ENCODE results near the gene TTC21A. TPM values are rescaled to one million over a fixed set of nuclear protein-coding genes. Genes with fewer than 3 reads are reported as not detected.

Gene TTC21A
- total and polyA plus RNA-seq, 2 of the 13 experiments (the other 11 are each of a cell fraction or from before 2014, with no cell fraction given): 0.31 to 1.5 TPM

DNA sequence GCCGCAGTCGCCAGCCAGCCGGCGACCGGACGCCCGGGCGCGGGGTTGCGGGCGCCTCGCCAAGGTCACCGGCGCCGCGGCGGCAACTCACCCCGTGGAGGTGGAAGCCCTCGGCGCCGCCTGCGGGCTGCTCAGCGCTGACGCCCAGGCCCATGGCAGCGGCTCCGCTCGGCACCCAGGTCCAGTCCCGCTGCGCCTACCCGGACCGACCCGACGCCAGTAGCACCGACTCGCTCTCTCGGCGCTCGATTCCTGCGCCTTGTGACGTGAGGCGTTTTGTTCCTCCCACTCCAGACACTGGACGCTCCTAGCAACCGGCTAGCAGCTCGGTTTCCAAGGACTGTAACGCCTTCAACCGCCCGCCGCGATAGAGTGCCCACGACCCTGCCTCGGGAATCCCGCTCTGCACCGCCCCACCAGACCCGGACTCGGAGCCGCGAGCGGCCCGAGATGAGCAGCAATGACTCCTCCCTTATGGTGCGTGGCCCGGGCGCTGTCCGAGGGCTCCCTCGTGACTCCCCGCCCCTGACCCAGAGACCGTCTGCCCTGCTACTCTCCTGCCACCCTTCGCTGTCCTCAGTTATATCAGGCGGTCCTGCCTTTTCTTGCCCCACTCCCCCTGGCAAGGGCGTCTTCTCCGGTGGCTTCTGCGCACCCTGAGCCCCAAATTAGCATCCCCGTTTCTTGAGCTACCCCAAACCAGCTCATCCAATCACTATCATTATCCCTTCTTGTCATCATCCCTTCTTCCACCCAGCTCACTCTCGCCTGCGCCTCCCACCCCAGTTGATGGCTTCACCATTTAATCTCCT lies at the start of gene TTC21A, which contains the start of gene GORASP1 (continued):
- TF ChIP-seq SMARCE1 (IDR thresholded peaks at IDR 0.05; ENCODE audit: borderline replicate concordance): no peak
- peak; percentile 77 for TF ChIP-seq THAP11 (CRISPR knock-in tag; IDR thresholded peaks at IDR 0.05)
- TF ChIP-seq, protein P1, sequence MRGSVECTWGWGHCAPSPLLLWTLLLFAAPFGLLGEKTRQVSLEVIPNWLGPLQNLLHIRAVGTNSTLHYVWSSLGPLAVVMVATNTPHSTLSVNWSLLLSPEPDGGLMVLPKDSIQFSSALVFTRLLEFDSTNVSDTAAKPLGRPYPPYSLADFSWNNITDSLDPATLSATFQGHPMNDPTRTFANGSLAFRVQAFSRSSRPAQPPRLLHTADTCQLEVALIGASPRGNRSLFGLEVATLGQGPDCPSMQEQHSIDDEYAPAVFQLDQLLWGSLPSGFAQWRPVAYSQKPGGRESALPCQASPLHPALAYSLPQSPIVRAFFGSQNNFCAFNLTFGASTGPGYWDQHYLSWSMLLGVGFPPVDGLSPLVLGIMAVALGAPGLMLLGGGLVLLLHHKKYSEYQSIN (CRISPR knock-in tag; IDR thresholded peaks at IDR 0.05; ENCODE audit: borderline replicate concordance): no peak
- TF ChIP-seq, protein P2, sequence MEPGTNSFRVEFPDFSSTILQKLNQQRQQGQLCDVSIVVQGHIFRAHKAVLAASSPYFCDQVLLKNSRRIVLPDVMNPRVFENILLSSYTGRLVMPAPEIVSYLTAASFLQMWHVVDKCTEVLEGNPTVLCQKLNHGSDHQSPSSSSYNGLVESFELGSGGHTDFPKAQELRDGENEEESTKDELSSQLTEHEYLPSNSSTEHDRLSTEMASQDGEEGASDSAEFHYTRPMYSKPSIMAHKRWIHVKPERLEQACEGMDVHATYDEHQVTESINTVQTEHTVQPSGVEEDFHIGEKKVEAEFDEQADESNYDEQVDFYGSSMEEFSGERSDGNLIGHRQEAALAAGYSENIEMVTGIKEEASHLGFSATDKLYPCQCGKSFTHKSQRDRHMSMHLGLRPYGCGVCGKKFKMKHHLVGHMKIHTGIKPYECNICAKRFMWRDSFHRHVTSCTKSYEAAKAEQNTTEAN (CRISPR knock-in tag; conservative IDR thresholded peaks at IDR 0.05): no peak
- TF ChIP-seq ERF (CRISPR knock-in tag; IDR thresholded peaks at IDR 0.05): peak; percentile 44; the same call in 1 of the 2 replicates
- TF ChIP-seq SMC3 (IDR thresholded peaks at IDR 0.05; ENCODE audit: low read length): no peak
- no peak for TF ChIP-seq SYNCRIP (IDR thresholded peaks at IDR 0.05; ENCODE audit: insufficient read depth, low read depth, low read length)
- no peak for TF ChIP-seq SIX4 (CRISPR knock-in tag; IDR thresholded peaks at IDR 0.05)
- TF ChIP-seq, protein P3, sequence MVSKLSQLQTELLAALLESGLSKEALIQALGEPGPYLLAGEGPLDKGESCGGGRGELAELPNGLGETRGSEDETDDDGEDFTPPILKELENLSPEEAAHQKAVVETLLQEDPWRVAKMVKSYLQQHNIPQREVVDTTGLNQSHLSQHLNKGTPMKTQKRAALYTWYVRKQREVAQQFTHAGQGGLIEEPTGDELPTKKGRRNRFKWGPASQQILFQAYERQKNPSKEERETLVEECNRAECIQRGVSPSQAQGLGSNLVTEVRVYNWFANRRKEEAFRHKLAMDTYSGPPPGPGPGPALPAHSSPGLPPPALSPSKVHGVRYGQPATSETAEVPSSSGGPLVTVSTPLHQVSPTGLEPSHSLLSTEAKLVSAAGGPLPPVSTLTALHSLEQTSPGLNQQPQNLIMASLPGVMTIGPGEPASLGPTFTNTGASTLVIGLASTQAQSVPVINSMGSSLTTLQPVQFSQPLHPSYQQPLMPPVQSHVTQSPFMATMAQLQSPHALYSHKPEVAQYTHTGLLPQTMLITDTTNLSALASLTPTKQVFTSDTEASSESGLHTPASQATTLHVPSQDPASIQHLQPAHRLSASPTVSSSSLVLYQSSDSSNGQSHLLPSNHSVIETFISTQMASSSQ (IDR thresholded peaks at IDR 0.05; ENCODE audit: low read depth): no peak
- TF ChIP-seq, protein P3 (CRISPR knock-in tag; IDR thresholded peaks at IDR 0.05; ENCODE audit: borderline replicate concordance): 0 out of 2 replicates have a peak, but pooled peaks have one; percentile 19
- TF ChIP-seq, protein P4, sequence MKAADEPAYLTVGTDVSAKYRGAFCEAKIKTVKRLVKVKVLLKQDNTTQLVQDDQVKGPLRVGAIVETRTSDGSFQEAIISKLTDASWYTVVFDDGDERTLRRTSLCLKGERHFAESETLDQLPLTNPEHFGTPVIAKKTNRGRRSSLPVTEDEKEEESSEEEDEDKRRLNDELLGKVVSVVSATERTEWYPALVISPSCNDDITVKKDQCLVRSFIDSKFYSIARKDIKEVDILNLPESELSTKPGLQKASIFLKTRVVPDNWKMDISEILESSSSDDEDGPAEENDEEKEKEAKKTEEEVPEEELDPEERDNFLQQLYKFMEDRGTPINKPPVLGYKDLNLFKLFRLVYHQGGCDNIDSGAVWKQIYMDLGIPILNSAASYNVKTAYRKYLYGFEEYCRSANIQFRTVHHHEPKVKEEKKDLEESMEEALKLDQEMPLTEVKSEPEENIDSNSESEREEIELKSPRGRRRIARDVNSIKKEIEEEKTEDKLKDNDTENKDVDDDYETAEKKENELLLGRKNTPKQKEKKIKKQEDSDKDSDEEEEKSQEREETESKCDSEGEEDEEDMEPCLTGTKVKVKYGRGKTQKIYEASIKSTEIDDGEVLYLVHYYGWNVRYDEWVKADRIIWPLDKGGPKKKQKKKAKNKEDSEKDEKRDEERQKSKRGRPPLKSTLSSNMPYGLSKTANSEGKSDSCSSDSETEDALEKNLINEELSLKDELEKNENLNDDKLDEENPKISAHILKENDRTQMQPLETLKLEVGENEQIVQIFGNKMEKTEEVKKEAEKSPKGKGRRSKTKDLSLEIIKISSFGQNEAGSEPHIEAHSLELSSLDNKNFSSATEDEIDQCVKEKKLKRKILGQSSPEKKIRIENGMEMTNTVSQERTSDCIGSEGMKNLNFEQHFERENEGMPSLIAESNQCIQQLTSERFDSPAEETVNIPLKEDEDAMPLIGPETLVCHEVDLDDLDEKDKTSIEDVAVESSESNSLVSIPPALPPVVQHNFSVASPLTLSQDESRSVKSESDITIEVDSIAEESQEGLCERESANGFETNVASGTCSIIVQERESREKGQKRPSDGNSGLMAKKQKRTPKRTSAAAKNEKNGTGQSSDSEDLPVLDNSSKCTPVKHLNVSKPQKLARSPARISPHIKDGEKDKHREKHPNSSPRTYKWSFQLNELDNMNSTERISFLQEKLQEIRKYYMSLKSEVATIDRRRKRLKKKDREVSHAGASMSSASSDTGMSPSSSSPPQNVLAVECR (CRISPR knock-in tag; IDR thresholded peaks at IDR 0.05; ENCODE audit: borderline replicate concordance): peak; percentile 91
- TF ChIP-seq SUZ12 (IDR thresholded peaks at IDR 0.05; ENCODE audit: low read depth, low read length): no peak
- TF ChIP-seq ZNF556 (CRISPR knock-in tag; IDR thresholded peaks at IDR 0.05; ENCODE audit: borderline replicate concordance): peak; percentile 69; the same call in 1 of the 2 replicates
- TF ChIP-seq, protein P5, sequence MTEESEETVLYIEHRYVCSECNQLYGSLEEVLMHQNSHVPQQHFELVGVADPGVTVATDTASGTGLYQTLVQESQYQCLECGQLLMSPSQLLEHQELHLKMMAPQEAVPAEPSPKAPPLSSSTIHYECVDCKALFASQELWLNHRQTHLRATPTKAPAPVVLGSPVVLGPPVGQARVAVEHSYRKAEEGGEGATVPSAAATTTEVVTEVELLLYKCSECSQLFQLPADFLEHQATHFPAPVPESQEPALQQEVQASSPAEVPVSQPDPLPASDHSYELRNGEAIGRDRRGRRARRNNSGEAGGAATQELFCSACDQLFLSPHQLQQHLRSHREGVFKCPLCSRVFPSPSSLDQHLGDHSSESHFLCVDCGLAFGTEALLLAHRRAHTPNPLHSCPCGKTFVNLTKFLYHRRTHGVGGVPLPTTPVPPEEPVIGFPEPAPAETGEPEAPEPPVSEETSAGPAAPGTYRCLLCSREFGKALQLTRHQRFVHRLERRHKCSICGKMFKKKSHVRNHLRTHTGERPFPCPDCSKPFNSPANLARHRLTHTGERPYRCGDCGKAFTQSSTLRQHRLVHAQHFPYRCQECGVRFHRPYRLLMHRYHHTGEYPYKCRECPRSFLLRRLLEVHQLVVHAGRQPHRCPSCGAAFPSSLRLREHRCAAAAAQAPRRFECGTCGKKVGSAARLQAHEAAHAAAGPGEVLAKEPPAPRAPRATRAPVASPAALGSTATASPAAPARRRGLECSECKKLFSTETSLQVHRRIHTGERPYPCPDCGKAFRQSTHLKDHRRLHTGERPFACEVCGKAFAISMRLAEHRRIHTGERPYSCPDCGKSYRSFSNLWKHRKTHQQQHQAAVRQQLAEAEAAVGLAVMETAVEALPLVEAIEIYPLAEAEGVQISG (CRISPR knock-in tag; IDR thresholded peaks at IDR 0.05): peak; percentile 77

Data from HepG2 (cell line).